HepG2 (cell line): ENCODE data around the gene CDC42EP5. TPM values are rescaled to one million over a fixed set of nuclear protein-coding genes. Genes with fewer than 3 reads are reported as not detected.

Source experiments
- ATF5 ChIP-seq: sonication (generic); formaldehyde crosslinking; IDR thresholded peaks from 2 replicates; pipeline ENCODE4 v1.4.0; 2020; ENCODE audit warnings: mild to moderate bottlenecking, low read depth, missing genetic modification reagents
- BRF2 ChIP-seq: sonication (generic); formaldehyde crosslinking; IDR thresholded peaks from 2 replicates; pipeline ENCODE4 v1.8.1; 2022; ENCODE audit warnings: mild to moderate bottlenecking, missing genetic modification reagents
- CTCF ChIP-seq: sonication (generic); formaldehyde crosslinking; IDR thresholded peaks from 2 replicates; pipeline ENCODE4 v1.5.0; 2020; ENCODE audit warnings: mild to moderate bottlenecking, missing genetic modification reagents, moderate library complexity
- ETV5 ChIP-seq: IDR thresholded peaks from 2 replicates; pipeline ENCODE4 v1.6.1; 2018; ENCODE audit warnings: missing biosample characterization, missing genetic modification reagents, inconsistent platforms, borderline replicate concordance
- KDM5A ChIP-seq: fragments of 200-600 bp; sonication (generic); IDR thresholded peaks from 2 replicates; pipeline ENCODE4 v1.7.0; 2018; ENCODE audit warnings: antibody characterized with exemption, mild to moderate bottlenecking, low read length, borderline replicate concordance
- SCMH1 ChIP-seq: sonication (generic); formaldehyde crosslinking; IDR thresholded peaks from 2 replicates; pipeline ENCODE4 v1.9.0; 2021; ENCODE audit warnings: missing genetic modification reagents, mild to moderate bottlenecking, borderline replicate concordance
- YEATS2 ChIP-seq: sonication (generic); formaldehyde crosslinking; IDR thresholded peaks from 2 replicates; pipeline ENCODE4 v1.4.0; 2020; ENCODE audit warnings: missing genetic modification reagents, borderline replicate concordance
- ZBTB33 ChIP-seq: sonication (generic); formaldehyde crosslinking; IDR thresholded peaks from 2 replicates; pipeline ENCODE4 v1.4.0; 2020; ENCODE audit warnings: missing genetic modification reagents
- ZNF230 ChIP-seq: sonication (generic); formaldehyde crosslinking; IDR thresholded peaks from 2 replicates; pipeline ENCODE4 v1.4.0; 2020; ENCODE audit warnings: mild to moderate bottlenecking, missing genetic modification reagents
- ZNF503 ChIP-seq: sonication (generic); formaldehyde crosslinking; IDR thresholded peaks from 2 replicates; pipeline ENCODE4 v1.4.0; 2020; ENCODE audit warnings: missing genetic modification reagents
- ZNF557 ChIP-seq: sonication (generic); formaldehyde crosslinking; IDR thresholded peaks from 2 replicates; pipeline ENCODE4 v1.4.0; 2020; ENCODE audit warnings: missing genetic modification reagents
- ZNF691 ChIP-seq: sonication (generic); formaldehyde crosslinking; IDR thresholded peaks from 2 replicates; pipeline ENCODE4 v1.4.0; 2020; ENCODE audit warnings: missing genetic modification reagents, low read depth, mild to moderate bottlenecking, borderline replicate concordance
- ZNF773 ChIP-seq: sonication (generic); formaldehyde crosslinking; IDR thresholded peaks from 2 replicates; pipeline ENCODE4 v1.4.0; 2020; ENCODE audit warnings: missing genetic modification reagents, borderline replicate concordance
- ZUFSP ChIP-seq: sonication (generic); formaldehyde crosslinking; IDR thresholded peaks from 2 replicates; pipeline ENCODE4 v1.9.0; 2021; ENCODE audit warnings: missing genetic modification reagents, mild to moderate bottlenecking, borderline replicate concordance
- polyA plus RNA-seq, 8 experiments: library from polyadenylated mRNA; depleted of rRNA in 3 of 8; stranded (reverse) in 7 of 8; unstranded in 1 of 8; fragments of >200 nt; fragmentation: Illumina TruSeq in 4 of 8; extraction: Trizol in 4 of 8; gene quantifications; 2 replicates each; pipeline versions ENCODE4 v1.2.1 to v1.2.3, GENCODE V29; 2011 to 2016; ENCODE audit warnings: low read depth in 4 of 8, missing spikeins in 1 of 8, mixed read lengths in 1 of 8; ENCODE audit not compliant: insufficient read depth in 1 of 8
- total RNA-seq, 5 experiments: library from RNA; depleted of rRNA; stranded (reverse); fragments of >200 nt; fragmentation: Illumina TruSeq; extraction: Trizol; gene quantifications; 2 replicates each; pipeline ENCODE4 v1.2.3, GENCODE V29; 2016; ENCODE audit warnings: low read depth in 1 of 5

Gene CDC42EP5
- total and polyA plus RNA-seq, 2 of the 13 experiments (the other 11 are each of a cell fraction or from before 2014, with no cell fraction given), result 0.41 to 1.6 TPM

GRCh38 chr19:54448774-54449700 lies 24.1 kb downstream of the CDC42EP5 start, which contains the start of gene LENG8 (continued):
- TF ChIP-seq CTCF (peak; percentile 17; the same call in 1 of the 2 replicates), ZNF557 (no peak), ZNF691 (CRISPR knock-in tag) (peak; percentile 74; the same call in 1 of the 2 replicates), ATF5 (peak; percentile 94; the same call in 1 of the 2 replicates), ZNF230 (CRISPR knock-in tag) (peak; percentile 37; the same call in 1 of the 2 replicates), BRF2 (CRISPR knock-in tag) (0 out of 2 replicates have a peak, but pooled peaks have one; percentile 34), ZBTB33 (CRISPR knock-in tag) (no peak), YEATS2 (CRISPR knock-in tag) (peak; percentile 90), ETV5 (CRISPR knock-in tag) (peak; percentile 95), ZUFSP (CRISPR knock-in tag) (no peak), KDM5A (peak; percentile 87; the same call in 1 of the 2 replicates), SCMH1 (CRISPR knock-in tag) (no peak), ZNF503 (CRISPR knock-in tag) (peak; percentile 21), ZNF773 (CRISPR knock-in tag) (no peak; the same call in 1 of the 2 replicates)
